Keratinocyte (primary cell): Measurements from ENCODE around the gene CUEDC2. TPM values are rescaled to one million over a fixed set of nuclear protein-coding genes. Genes with fewer than 3 reads are reported as not detected.

Experiments
- DNase-seq: peaks from one replicate; pipeline ENCODE4 v3.0.0-alpha.2; 2011; ENCODE audit warnings: low read depth, missing footprints, low spot score
- FAIRE-seq: peaks from 2 replicates; lab custom pipeline; 2011; peaks lifted over from hg19 to GRCh38; lab: Jason Lieb, UNC
- H2AFZ ChIP-seq: 2 replicates; pipeline ENCODE4 v1.6.0; 2012; ENCODE audit warnings: low read length, control low read depth, inconsistent platforms; ENCODE audit not compliant: control insufficient read depth
- H3K27ac ChIP-seq: 2 replicates; pipeline ENCODE4 v1.5.1; 2011; ENCODE audit warnings: low read length; ENCODE audit not compliant: control insufficient read depth, insufficient read depth
- H3K27me3 ChIP-seq: 3 replicates; pipeline ENCODE4 v1.6.0; 2011; ENCODE audit warnings: low read length; ENCODE audit not compliant: control insufficient read depth, insufficient read depth; ENCODE audit errors: extremely low read depth
- H3K36me3 ChIP-seq, 2 experiments: 2 replicates in 1 of 2; 3 replicates in 1 of 2; pipeline ENCODE4 v1.5.1; 2011; ENCODE audit warnings: low read length in 2 of 2, mild to moderate bottlenecking in 1 of 2; ENCODE audit not compliant: control insufficient read depth in 2 of 2, insufficient read depth in 2 of 2; ENCODE audit errors: extremely low read depth in 1 of 2
- H3K4me1 ChIP-seq: 3 replicates; pipeline ENCODE4 v1.5.1; 2011; ENCODE audit warnings: low read length; ENCODE audit not compliant: control insufficient read depth, insufficient read depth; ENCODE audit errors: extremely low read depth
- H3K4me2 ChIP-seq: 3 replicates; pipeline ENCODE4 v1.6.0; 2011; ENCODE audit warnings: low read depth, low read length; ENCODE audit not compliant: control insufficient read depth, insufficient read depth; ENCODE audit errors: extremely low read depth
- H3K4me3 ChIP-seq, 3 experiments: fragments of 200-600 bp in 1 of 3; sonication (generic) in 1 of 3; 2 replicates in 2 of 3; 3 replicates in 1 of 3; pipeline ENCODE4 v1.5.1; 2011 to 2016; ENCODE audit warnings: low read length in 3 of 3, mild to moderate bottlenecking in 3 of 3, control low read depth in 2 of 3, inconsistent platforms in 1 of 3, low read depth in 1 of 3, mixed read lengths in 1 of 3, mixed run types in 1 of 3, moderate library complexity in 1 of 3; ENCODE audit not compliant: control insufficient read depth in 2 of 3, insufficient read depth in 2 of 3; ENCODE audit errors: extremely low read depth in 1 of 3
- H3K79me2 ChIP-seq: 2 replicates; pipeline ENCODE4 v1.6.0; 2012; ENCODE audit warnings: low read length; ENCODE audit not compliant: control insufficient read depth, insufficient read depth
- H3K9ac ChIP-seq: 3 replicates; pipeline ENCODE4 v1.6.0; 2011; ENCODE audit warnings: low read length; ENCODE audit not compliant: control insufficient read depth, insufficient read depth; ENCODE audit errors: extremely low read depth
- H3K9me1 ChIP-seq: 3 replicates; pipeline ENCODE4 v1.6.0; 2011; ENCODE audit warnings: low read length; ENCODE audit not compliant: control insufficient read depth, insufficient read depth; ENCODE audit errors: extremely low read depth
- H3K9me3 ChIP-seq: 2 replicates; pipeline ENCODE4 v1.5.1; 2012; ENCODE audit warnings: low read depth, low read length; ENCODE audit not compliant: control insufficient read depth
- H4K20me1 ChIP-seq: 3 replicates; pipeline ENCODE4 v1.6.0; 2011; ENCODE audit warnings: low read length; ENCODE audit not compliant: control insufficient read depth, insufficient read depth; ENCODE audit errors: extremely low read depth
- CTCF ChIP-seq, 3 experiments: IDR thresholded peaks in 1 of 3; conservative IDR thresholded peaks in 1 of 3; optimal IDR thresholded peaks in 1 of 3; 2 replicates in 2 of 3; 3 replicates in 1 of 3; pipeline versions ENCODE3 to v1.5.1; 2011; ENCODE audit warnings: low read length in 3 of 3, mild to moderate bottlenecking in 3 of 3, moderate library complexity in 2 of 3, control low read depth in 1 of 3, inconsistent platforms in 1 of 3; ENCODE audit not compliant: insufficient read depth in 2 of 3; ENCODE audit errors: extremely low read depth in 1 of 3
- EZH2 ChIP-seq: IDR thresholded peaks from one replicate; pipeline ENCODE4 v1.6.1; 2012; ENCODE audit warnings: inconsistent platforms, mild to moderate bottlenecking, low read length, moderate library complexity
- dilution Hi-C: fragments of 300-500 bp; cut with MboI; formaldehyde crosslinking; loops from one replicate; pipeline ENCODE4 v1.7.0; 2020; ENCODE audit warnings: low sequenced_read_pairs; ENCODE audit not compliant: extremely low pct_ligation_motif_present
- polyA plus RNA-seq, 5 experiments: library from polyadenylated mRNA; depleted of rRNA in 3 of 5; stranded (reverse) in 3 of 5; stranded (forward) in 1 of 5; unstranded in 1 of 5; fragments of >200 nt; gene quantifications; 1 replicate in 1 of 5; 2 replicates in 3 of 5; 3 replicates in 1 of 5; pipeline versions ENCODE4 v1.2.1 to v1.2.3, GENCODE V29; 2011 to 2012; ENCODE audit warnings: missing spikeins in 2 of 5, low read depth in 1 of 5, low replicate concordance in 1 of 5

Gene CUEDC2
- polyA plus RNA-seq, 1 donor (not counting 4 experiments of a cell fraction or from before 2014, with no cell fraction given), result 46.6 TPM

GRCh38 chr10:102465466-102465865 is 33.1 kb upstream of the CUEDC2 start:
- DNase-seq, result no peak
- Histone ChIP-seq H3K4me3 (no peak overlapping the region), H3K79me2 (no peaks in the 10 kb centered on the region), H2AFZ (no peak overlapping the region), H3K27me3 (no peaks in the 10 kb centered on the region), H3K27ac (no peak overlapping the region), H4K20me1 (no peaks in the 10 kb centered on the region), H3K4me2 (no peak overlapping the region), H3K9ac (no peak overlapping the region), H3K36me3 (peaks cover 0 to 1% of the 10 kb centered on the region in 2 experiments), H3K9me1 (peaks cover 3% of the 10 kb centered on the region), H3K4me1 (peaks cover 23% of the 10 kb centered on the region), H3K9me3 (no peaks in the 10 kb centered on the region)
- no peak for TF ChIP-seq CTCF (optimal IDR thresholded peaks at IDR 0.05 in 1 of 3, IDR thresholded peaks at IDR 0.05 in 1 of 3, conservative IDR thresholded peaks at IDR 0.05 in 1 of 3; ENCODE audit: extremely low read depth in 1 of 3, insufficient read depth in 2 of 3, low read length in 3 of 3)
- dilution Hi-C loops, result no loop called here
- FAIRE-seq, result no peak

GRCh38 chr10:102463983-102464382 is 31.6 kb upstream of the CUEDC2 start:
- no peaks in the 10 kb centered on the region for H3K27me3 ChIP-seq
- DNase-seq (no peak), FAIRE-seq (no peak)
- no peak overlapping the region for H3K4me2 ChIP-seq
- H2AFZ ChIP-seq, result no peak overlapping the region
- H4K20me1 ChIP-seq, result no peaks in the 10 kb centered on the region
- no peaks in the 10 kb centered on the region for H3K79me2 ChIP-seq
- H3K9me3 ChIP-seq, result no peaks in the 10 kb centered on the region
- H3K27ac ChIP-seq, result no peak overlapping the region
- no peak overlapping the region for H3K9ac ChIP-seq
- peaks cover 3% of the 10 kb centered on the region for H3K9me1 ChIP-seq
- peaks cover 23% of the 10 kb centered on the region for H3K4me1 ChIP-seq
- peaks cover 0 to 1% of the 10 kb centered on the region in 2 experiments for H3K36me3 ChIP-seq
- H3K4me3 ChIP-seq, result no peak overlapping the region
- dilution Hi-C loops, result no loop called here
- no peak for TF ChIP-seq EZH2
- no peak for TF ChIP-seq CTCF (optimal IDR thresholded peaks at IDR 0.05 in 1 of 3, IDR thresholded peaks at IDR 0.05 in 1 of 3, conservative IDR thresholded peaks at IDR 0.05 in 1 of 3; ENCODE audit: extremely low read depth in 1 of 3, insufficient read depth in 2 of 3, low read length in 3 of 3)
